Esophagus (tissue), 2 donors: ENCODE data around the gene RBM46. TPM values are rescaled to one million over a fixed set of nuclear protein-coding genes. Genes with fewer than 3 reads are reported as not detected.

ENCODE experiments used
- H3K27ac ChIP-seq, 2 donors: one replicate each; pipeline ENCODE4 v1.5.1; 2013; ENCODE audit warnings: low read depth in 2 of 2, mild to moderate bottlenecking in 2 of 2, inconsistent platforms in 1 of 2, low read length in 1 of 2, moderate library complexity in 1 of 2
- H3K27me3 ChIP-seq, 2 donors: one replicate each; pipeline ENCODE4 v1.6.1; 2013; ENCODE audit warnings: low read length in 2 of 2, control low read depth in 1 of 2, mild to moderate bottlenecking in 1 of 2; ENCODE audit not compliant: insufficient read depth in 2 of 2, control insufficient read depth in 1 of 2
- H3K36me3 ChIP-seq, 2 donors: one replicate each; pipeline ENCODE4 v1.6.1; 2013; ENCODE audit warnings: low read length in 1 of 2; ENCODE audit not compliant: control insufficient read depth in 2 of 2, insufficient read depth in 2 of 2
- H3K4me1 ChIP-seq, 2 donors: one replicate each; pipeline ENCODE4 v1.6.1; 2013; ENCODE audit warnings: low read length in 1 of 2; ENCODE audit not compliant: control insufficient read depth in 2 of 2, insufficient read depth in 2 of 2
- H3K4me3 ChIP-seq, 2 donors: one replicate each; pipeline ENCODE4 v1.5.1; 2013; ENCODE audit warnings: low read length in 2 of 2, mild to moderate bottlenecking in 2 of 2, low read depth in 1 of 2, moderate library complexity in 1 of 2
- H3K9me3 ChIP-seq, 2 donors: one replicate each; pipeline ENCODE4 v1.6.1; 2013; ENCODE audit warnings: mild to moderate bottlenecking in 2 of 2, low read depth in 1 of 2, low read length in 1 of 2, moderate library complexity in 1 of 2; ENCODE audit not compliant: control insufficient read depth in 2 of 2, insufficient read depth in 1 of 2
- WGBS, 2 donors: extraction: QIAGEN DNeasy Blood & Tissue Kit; methylation state at CpG; one replicate each; pipeline ENCODE4 v1.1.7; 2013; 5-methylcytosine and 5-hydroxymethylcytosine counted together
- polyA plus RNA-seq, 2 donors: library from polyadenylated mRNA; stranded (reverse); fragments of 200-250 nt; gene quantifications; one replicate each; pipeline ENCODE4 v1.2.3, GENCODE V29; 2013
- donor health status: healthy with polysubstance abuse.
- donor health status: Bipolar disorder and iron deficiency.

Gene RBM46
- polyA plus RNA-seq, 2 donors = not detected

GRCh38 chr4:154818230-154818629 is 37.2 kb downstream of the RBM46 start:
- H3K36me3 ChIP-seq = no peaks in the 10 kb centered on the region
- H3K27ac ChIP-seq = no peak overlapping the region
- no peaks in the 10 kb centered on the region for H3K27me3 ChIP-seq
- H3K9me3 ChIP-seq = no peaks in the 10 kb centered on the region
- H3K4me1 ChIP-seq = no peaks in the 10 kb centered on the region
- H3K4me3 ChIP-seq = no peak overlapping the region

DNA sequence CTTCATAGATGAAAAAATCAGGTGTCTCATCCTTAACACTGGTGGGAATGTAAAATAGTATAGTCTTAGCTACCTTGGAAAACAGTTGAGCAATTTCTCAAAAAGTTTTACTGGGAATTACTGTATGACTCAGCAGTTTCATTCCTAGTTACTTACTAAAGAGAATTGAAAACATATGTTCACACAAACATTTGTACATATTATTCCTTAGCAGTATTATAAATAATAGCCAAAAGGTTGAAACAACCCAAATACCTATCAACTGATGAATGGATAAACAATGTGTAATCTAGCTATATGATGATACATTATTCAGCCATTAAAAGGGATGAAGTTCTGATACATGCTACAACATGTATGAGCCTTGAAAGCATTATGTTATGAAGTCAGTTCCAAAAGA is 41.7 kb downstream of the RBM46 start:
- Histone ChIP-seq H3K4me3 (no peak overlapping the region), H3K4me1 (no peaks in the 10 kb centered on the region), H3K27me3 (no peaks in the 10 kb centered on the region), H3K36me3 (no peaks in the 10 kb centered on the region), H3K9me3 (no peaks in the 10 kb centered on the region), H3K27ac (no peak overlapping the region)

GRCh38 chr4:154836030-154836429 is 55.0 kb downstream of the RBM46 start:
- Histone ChIP-seq H3K4me3 (no peak overlapping the region), H3K27ac (no peak overlapping the region), H3K9me3 (peaks cover 0 to 2% of the 10 kb centered on the region in 2 donors), H3K27me3 (no peaks in the 10 kb centered on the region), H3K36me3 (no peaks in the 10 kb centered on the region), H3K4me1 (no peaks in the 10 kb centered on the region)
- 41 to 46% methylated on average over 3 of the region's 3 CpGs for WGBS, 2 donors

DNA sequence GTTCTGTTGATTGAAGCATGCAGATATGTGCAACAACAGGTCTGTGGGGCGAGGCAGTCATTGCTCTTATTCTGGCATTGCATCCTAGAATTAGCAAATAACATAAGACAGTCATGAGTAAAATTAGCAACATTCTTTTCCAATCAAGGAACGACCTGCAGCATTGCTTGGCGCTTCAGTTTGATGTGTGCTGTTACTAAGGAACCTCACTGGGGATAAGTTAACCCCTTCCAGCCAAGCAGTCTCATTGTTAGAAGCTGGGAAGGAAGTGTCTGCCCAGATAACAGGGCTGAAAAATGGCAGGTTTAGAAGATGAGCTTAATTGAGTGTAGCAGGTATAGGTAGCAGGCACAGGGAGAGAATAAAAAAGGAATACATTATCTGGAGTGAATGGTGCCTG is 55.4 kb downstream of the RBM46 start:
- Histone ChIP-seq H3K4me3 (no peak overlapping the region), H3K36me3 (no peaks in the 10 kb centered on the region), H3K4me1 (no peaks in the 10 kb centered on the region), H3K27me3 (no peaks in the 10 kb centered on the region), H3K27ac (no peak overlapping the region), H3K9me3 (peaks cover 0 to 2% of the 10 kb centered on the region in 2 donors)
- WGBS, 2 donors = 14 to 17% methylated on average over 3 of the region's 3 CpGs

GRCh38 chr4:154838155-154838554 is 57.1 kb downstream of the RBM46 start:
- Histone ChIP-seq H3K27me3 (no peaks in the 10 kb centered on the region), H3K4me3 (no peak overlapping the region), H3K27ac (no peak overlapping the region), H3K36me3 (no peaks in the 10 kb centered on the region), H3K9me3 (peaks cover 0 to 2% of the 10 kb centered on the region in 2 donors), H3K4me1 (no peaks in the 10 kb centered on the region)
- WGBS, 2 donors = 59 to 70% methylated on average over 3 of the region's 3 CpGs

DNA sequence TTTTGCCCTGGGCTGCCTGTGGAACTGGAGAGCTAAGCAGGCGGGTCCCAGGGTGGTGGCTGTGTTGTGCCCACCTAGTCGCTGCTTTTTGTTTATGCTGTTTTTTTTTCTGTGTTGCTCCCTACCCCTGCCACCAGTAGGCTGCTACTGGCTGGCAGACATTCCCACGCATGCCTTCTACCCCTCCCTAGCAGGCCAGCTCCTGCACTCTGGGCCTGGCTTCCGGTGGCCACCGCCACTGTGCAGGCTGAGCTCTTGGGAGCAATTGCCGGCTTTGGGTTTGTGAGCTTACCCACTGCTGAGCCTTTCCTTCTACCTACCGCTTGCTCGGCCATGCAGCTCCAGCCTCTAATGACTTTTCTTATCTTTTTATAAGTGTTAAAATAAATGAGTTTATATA is 57.6 kb downstream of the RBM46 start:
- no peak overlapping the region for H3K27ac ChIP-seq
- H3K9me3 ChIP-seq = peaks cover 0 to 2% of the 10 kb centered on the region in 2 donors
- H3K27me3 ChIP-seq = no peaks in the 10 kb centered on the region
- H3K4me3 ChIP-seq = no peak overlapping the region
- WGBS, 2 donors = 60 to 70% methylated on average over 8 of the region's 8 CpGs
- no peaks in the 10 kb centered on the region for H3K4me1 ChIP-seq
- H3K36me3 ChIP-seq = no peaks in the 10 kb centered on the region

- no peaks in the 10 kb centered on the region for H3K4me1 ChIP-seq
- WGBS, 2 donors = 47 to 62% methylated on average over 2 of the region's 2 CpGs
- no peak overlapping the region for H3K27ac ChIP-seq
- H3K4me3 ChIP-seq = no peak overlapping the region
- H3K9me3 ChIP-seq = peaks cover 0 to 2% of the 10 kb centered on the region in 2 donors
- no peaks in the 10 kb centered on the region for H3K27me3 ChIP-seq
- H3K36me3 ChIP-seq = no peaks in the 10 kb centered on the region
Measured at GRCh38 chr4:154854362-154854761, 73.3 kb downstream of the RBM46 start.

DNA sequence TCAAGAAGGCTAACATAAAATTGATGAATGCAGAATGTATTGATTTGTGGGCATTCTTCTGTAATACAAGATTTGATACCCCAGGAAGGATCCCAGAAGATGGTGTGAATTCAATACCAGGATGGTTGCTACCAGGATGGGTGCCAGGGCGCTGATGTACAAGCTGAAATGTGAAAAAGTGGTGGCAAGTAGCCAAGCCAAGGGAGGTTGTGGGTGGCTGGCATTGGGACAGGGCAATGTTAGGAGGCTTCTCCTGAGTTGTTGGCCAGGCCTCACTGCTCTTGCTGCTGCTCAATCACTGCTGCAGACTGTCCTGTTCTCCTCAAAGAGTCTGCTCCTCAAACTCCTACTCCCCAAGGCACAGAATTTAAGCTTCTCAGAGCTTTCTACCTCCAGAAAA is 77.1 kb downstream of the RBM46 start:
- Histone ChIP-seq H3K4me1 (no peaks in the 10 kb centered on the region), H3K36me3 (no peaks in the 10 kb centered on the region), H3K9me3 (peaks cover 0 to 7% of the 10 kb centered on the region in 2 donors), H3K4me3 (no peak overlapping the region), H3K27ac (no peak overlapping the region), H3K27me3 (no peaks in the 10 kb centered on the region)
- 69 to 82% methylated on average over 1 of the region's 1 CpG for WGBS, 2 donors

DNA sequence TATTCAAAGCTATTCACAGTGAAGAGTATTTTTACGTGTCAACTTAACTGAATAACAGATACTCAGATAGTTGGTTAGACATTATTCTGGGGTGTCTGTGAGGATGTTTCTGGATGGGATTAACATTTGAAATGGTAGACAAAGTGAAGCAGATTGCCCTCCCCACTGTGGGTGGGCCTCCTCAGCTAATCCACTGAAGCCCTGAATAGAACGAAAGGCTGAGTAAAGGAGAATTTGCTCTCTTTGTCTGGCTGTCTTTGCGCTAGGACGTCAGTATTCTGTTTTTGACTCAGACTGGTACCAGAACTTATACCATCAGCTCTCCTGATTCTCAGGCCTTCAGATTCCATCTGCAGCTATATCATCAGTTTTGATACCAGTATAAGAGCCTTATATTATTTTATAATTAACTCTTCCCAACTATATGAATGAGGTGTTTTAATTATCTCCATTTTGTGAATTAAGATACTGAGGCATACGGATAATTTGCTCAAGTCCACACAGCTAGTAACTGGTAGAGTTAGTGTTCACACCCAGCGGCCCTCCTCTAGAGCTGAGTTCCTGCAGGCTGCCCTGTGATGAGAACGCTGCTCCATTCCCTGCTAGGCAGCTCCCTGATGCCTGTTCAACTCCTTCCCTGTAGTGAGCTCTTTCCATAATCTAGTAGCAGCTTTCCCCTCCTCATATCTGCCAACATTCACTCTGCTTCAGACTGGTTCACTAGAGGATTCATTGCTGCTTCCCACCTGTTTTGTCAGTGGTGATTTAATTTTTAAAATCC is 87.5 kb downstream of the RBM46 start:
- 54 to 70% methylated on average over 7 of the region's 7 CpGs for WGBS, 2 donors
- H3K4me3 ChIP-seq = no peak overlapping the region

GRCh38 chr4:154869301-154869700 is 88.2 kb downstream of the RBM46 start:
- Histone ChIP-seq H3K27me3 (no peaks in the 10 kb centered on the region), H3K4me1 (no peaks in the 10 kb centered on the region), H3K27ac (no peak overlapping the region), H3K9me3 (no peaks in the 10 kb centered on the region), H3K4me3 (no peak overlapping the region), H3K36me3 (no peaks in the 10 kb centered on the region)
- 71 to 73% methylated on average over 3 of the region's 3 CpGs for WGBS, 2 donors

More for the DNA sequence above, 87.5 kb downstream of the RBM46 start:
- Histone ChIP-seq H3K9me3 (no peaks in the 10 kb centered on the region), H3K27me3 (no peaks in the 10 kb centered on the region), H3K36me3 (no peaks in the 10 kb centered on the region), H3K4me1 (no peaks in the 10 kb centered on the region), H3K27ac (no peak overlapping the region)
